ENCODE results near the gene CCDC88B. TPM values are rescaled to one million over a fixed set of nuclear protein-coding genes. Genes with fewer than 3 reads are reported as not detected.

Gene CCDC88B
- total RNA-seq, 4 donors from 2014 or later = 31.7 to 99.0 (median 43.9) TPM

DNA sequence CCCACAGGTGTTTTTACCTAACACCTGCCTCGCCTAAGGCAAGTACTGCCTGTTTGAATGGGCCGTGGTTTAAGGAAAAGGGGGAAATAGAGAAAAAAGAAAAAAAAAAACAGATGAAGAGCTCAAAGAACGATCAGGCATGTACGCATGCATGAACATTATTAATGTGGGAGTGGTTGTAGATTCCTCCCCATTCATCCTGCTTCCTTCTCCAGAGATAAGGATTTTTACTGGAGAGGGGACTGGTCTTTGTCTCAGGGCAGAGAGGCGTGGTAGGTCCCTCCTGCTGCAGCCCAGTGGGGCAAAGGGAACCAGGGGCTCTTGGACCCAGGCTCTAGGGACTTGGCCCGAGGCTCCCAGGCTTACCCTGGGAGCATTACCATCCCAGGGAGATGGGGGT, 42.0 kb downstream of the CCDC88B start:
- no peak for DNase-seq
- no peaks in the 10 kb centered on the region for H3K27me3 ChIP-seq
- H3K9me3 ChIP-seq = no peaks in the 10 kb centered on the region
- no peaks in the 10 kb centered on the region for H3K36me3 ChIP-seq
- H3K4me1 ChIP-seq = peaks cover 0 to 9% (median 0%) of the 10 kb centered on the region in 4 donors
- no peak overlapping the region for H3K27ac ChIP-seq
- TF ChIP-seq, protein P1, sequence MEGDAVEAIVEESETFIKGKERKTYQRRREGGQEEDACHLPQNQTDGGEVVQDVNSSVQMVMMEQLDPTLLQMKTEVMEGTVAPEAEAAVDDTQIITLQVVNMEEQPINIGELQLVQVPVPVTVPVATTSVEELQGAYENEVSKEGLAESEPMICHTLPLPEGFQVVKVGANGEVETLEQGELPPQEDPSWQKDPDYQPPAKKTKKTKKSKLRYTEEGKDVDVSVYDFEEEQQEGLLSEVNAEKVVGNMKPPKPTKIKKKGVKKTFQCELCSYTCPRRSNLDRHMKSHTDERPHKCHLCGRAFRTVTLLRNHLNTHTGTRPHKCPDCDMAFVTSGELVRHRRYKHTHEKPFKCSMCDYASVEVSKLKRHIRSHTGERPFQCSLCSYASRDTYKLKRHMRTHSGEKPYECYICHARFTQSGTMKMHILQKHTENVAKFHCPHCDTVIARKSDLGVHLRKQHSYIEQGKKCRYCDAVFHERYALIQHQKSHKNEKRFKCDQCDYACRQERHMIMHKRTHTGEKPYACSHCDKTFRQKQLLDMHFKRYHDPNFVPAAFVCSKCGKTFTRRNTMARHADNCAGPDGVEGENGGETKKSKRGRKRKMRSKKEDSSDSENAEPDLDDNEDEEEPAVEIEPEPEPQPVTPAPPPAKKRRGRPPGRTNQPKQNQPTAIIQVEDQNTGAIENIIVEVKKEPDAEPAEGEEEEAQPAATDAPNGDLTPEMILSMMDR (IDR thresholded peaks at IDR 0.05) = no peak
- no peak for TF ChIP-seq POLR2A (IDR thresholded peaks at IDR 0.05)
- H3K4me3 ChIP-seq = no peak overlapping the region

DNA sequence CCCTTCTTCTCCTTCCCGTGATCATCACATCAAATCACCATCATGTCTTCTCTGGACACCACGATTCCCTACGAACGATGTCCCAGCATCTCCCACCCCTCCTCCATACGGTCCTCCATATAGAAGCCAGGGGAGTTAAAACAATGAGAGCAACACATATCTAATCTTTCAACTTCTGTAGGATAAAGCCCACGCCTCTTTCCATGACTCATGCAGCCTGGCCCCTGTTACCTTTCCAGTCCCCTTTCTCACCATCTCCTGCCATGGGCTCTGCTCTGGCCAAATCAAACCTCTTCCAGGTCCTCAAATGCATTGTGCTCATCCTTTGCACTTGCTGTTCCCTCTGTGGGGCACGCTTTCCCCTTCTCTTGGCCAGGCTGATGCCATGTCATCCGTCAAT, 42.6 kb downstream of the CCDC88B start:
- H3K9me3 ChIP-seq = no peaks in the 10 kb centered on the region
- no peaks in the 10 kb centered on the region for H3K27me3 ChIP-seq
- H3K4me3 ChIP-seq = no peak overlapping the region
- no peak for DNase-seq
- no peaks in the 10 kb centered on the region for H3K36me3 ChIP-seq
- H3K27ac ChIP-seq = no peak overlapping the region
- peaks cover 0 to 9% (median 0%) of the 10 kb centered on the region in 4 donors for H3K4me1 ChIP-seq
- TF ChIP-seq POLR2A (IDR thresholded peaks at IDR 0.05) = no peak
- TF ChIP-seq, protein P1 (IDR thresholded peaks at IDR 0.05) = no peak

DNA sequence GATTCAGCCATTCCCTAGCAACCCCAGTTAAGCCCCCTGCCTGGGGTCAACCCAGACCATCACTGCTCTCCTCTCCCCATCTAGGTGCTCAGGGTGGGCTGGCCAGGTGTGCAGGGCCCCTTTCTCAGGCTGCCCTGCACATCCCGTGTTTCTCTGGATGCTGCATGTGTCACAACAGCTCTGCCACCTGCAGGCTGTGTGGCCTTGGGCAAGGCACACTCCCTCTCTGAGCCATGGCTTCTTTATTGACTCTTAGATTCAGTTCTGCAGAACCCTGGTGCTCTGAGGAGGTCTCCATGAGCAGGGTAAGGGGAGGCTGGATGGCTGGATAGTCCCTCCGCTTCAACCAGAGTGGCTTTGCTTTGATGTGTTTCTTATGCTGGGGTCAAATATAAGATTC, 43.6 kb downstream of the CCDC88B start:
- TF ChIP-seq POLR2A (IDR thresholded peaks at IDR 0.05) = no peak
- TF ChIP-seq, protein P1 (IDR thresholded peaks at IDR 0.05) = no peak
- no peaks in the 10 kb centered on the region for H3K9me3 ChIP-seq
- no peak for DNase-seq
- peaks cover 0 to 9% (median 0%) of the 10 kb centered on the region in 4 donors for H3K4me1 ChIP-seq
- H3K27me3 ChIP-seq = no peaks in the 10 kb centered on the region
- no peak overlapping the region for H3K27ac ChIP-seq
- no peaks in the 10 kb centered on the region for H3K36me3 ChIP-seq
- no peak overlapping the region for H3K4me3 ChIP-seq

DNA sequence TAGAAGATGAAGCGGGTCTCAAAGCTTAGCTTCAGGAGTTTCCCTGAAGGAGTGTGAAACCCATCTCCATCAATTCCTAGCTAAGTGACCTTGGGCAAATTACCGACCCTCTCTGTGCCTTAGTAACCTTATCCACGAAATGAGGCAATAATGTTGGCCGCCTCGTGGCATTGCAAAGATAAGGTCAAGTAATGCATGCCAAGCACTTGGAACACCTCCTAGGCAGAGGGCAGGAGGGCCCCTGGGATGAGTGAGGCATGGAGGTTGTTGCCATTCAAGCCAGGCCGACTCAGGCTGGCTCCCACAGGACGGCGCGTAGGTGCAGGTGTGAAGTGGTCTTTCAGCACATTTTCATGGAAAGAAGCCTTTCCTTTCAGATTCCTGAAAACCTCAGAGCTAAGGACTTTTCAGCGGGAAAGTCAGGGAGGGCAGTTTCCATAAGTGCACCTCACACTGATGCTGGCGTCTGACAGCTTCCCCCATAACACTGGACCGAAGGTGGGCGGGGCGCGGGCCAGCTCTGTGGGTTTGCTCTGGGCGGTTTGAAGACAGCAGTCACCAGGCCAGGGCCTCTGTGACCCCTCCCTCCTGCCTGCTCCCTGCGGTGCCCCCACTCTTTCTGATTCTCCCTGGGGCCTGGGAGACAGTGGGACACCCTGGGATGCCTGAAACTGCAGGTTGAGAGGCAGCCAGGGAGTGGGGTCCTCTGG, 44.2 kb downstream of the CCDC88B start:
- Histone ChIP-seq H3K4me3 (no peak overlapping the region), H3K9me3 (no peaks in the 10 kb centered on the region), H3K36me3 (no peaks in the 10 kb centered on the region), H3K27me3 (no peaks in the 10 kb centered on the region), H3K4me1 (peaks cover 0 to 9% (median 0%) of the 10 kb centered on the region in 4 donors), H3K27ac (no peak overlapping the region)
- TF ChIP-seq, protein P1 (IDR thresholded peaks at IDR 0.05) = no peak
- TF ChIP-seq POLR2A (IDR thresholded peaks at IDR 0.05) = no peak
- DNase-seq = no peak

DNA sequence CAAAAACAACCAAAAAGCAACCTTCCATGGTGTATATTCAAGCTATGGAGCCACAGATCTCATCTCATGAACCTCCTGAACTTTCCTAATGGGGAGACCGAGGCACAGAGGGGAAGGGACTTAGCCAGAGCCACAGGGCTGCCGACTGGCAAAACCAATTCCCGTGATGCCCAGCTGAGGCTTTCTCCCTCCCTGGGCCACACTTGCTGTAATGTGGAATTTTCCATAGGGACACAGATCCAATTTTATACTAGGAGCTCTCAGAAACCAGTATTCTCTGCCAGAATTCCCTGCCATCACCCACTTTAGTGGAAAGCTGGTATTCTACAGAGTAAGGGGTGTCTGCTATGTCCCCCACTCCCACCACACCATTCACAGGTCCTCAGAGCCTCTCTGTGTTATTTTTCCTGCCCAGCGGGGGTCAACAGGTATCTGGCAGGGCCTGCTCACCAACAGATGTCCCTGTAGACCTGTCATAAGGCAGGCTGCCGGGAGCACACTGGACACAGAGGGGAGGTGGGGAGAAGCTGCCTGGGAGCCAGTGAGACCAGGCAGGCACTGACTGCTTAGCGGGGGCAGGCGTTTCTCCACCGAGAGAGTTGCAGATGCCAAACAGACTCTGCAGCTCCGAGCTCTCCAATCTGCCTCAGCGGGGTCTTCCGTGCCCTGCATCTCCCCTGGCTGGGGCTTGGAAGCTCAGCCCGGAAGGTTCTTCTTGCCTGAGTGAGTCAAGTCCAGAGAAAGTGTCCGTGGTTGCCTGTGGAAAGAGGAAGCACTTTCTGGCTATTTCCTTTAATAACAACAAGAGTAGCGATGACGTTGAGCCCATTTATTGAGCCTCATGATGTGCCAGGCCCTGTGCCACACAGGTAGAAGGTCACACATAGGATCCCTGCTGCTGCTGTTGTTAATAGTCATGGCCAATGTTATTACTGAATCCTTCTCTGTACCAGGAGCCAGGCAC, 45.3 kb downstream of the CCDC88B start:
- no peaks in the 10 kb centered on the region for H3K36me3 ChIP-seq
- TF ChIP-seq, protein P1 (IDR thresholded peaks at IDR 0.05) = no peak
- TF ChIP-seq POLR2A (IDR thresholded peaks at IDR 0.05) = no peak
- no peaks in the 10 kb centered on the region for H3K27me3 ChIP-seq
- no peak for DNase-seq
- H3K9me3 ChIP-seq = no peaks in the 10 kb centered on the region
- H3K4me3 ChIP-seq = no peak overlapping the region
- no peak overlapping the region for H3K27ac ChIP-seq
- peaks cover 0 to 9% (median 0%) of the 10 kb centered on the region in 4 donors for H3K4me1 ChIP-seq
